Measurements from ENCODE around the gene CRYL1. TPM values are rescaled to one million over a fixed set of nuclear protein-coding genes. Genes with fewer than 3 reads are reported as not detected.

Gene CRYL1
- total and polyA plus RNA-seq, 2 of the 8 experiments (the other 6 are each of a cell fraction or from before 2014, with no cell fraction given), result 1.9 to 6.4 TPM

DNA sequence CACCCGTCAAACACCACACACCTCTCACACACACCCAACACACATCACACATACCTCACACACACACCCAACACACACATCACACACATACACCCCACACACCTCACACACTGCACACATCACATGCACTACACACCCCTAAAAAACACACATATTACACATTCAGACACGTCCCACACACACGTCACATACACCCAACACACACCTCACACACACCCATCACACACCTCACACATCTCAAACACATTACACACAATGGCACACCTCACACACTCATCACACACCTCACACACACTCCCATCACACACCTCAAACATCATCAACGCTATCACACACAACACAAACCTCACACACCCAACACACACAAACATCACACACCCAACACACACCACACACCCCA lies 133.1 kb downstream of the CRYL1 start (continued):
- TF ChIP-seq, protein P1, sequence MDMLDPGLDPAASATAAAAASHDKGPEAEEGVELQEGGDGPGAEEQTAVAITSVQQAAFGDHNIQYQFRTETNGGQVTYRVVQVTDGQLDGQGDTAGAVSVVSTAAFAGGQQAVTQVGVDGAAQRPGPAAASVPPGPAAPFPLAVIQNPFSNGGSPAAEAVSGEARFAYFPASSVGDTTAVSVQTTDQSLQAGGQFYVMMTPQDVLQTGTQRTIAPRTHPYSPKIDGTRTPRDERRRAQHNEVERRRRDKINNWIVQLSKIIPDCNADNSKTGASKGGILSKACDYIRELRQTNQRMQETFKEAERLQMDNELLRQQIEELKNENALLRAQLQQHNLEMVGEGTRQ (IDR thresholded peaks at IDR 0.05; ENCODE audit: low read length), result no peak
- no peak for TF ChIP-seq CBX5 (IDR thresholded peaks at IDR 0.05; ENCODE audit: low read depth, low read length)
- no peak for TF ChIP-seq RNF2 (IDR thresholded peaks at IDR 0.05; ENCODE audit: borderline replicate concordance, low read depth, low read length, missing control alignments, poor library complexity, severe bottlenecking)
- no peak for TF ChIP-seq YY1 (IDR thresholded peaks at IDR 0.05; ENCODE audit: low read depth, low read length)
